ENCODE results near the gene PRR5. TPM values are rescaled to one million over a fixed set of nuclear protein-coding genes. Genes with fewer than 3 reads are reported as not detected.

The PRR5 gene
- total RNA-seq, 1 experiment from 2014 or later: 11.8 TPM

GRCh38 chr22:44702479-44703198, 635 bp downstream of the PRR5 start:
- H4K20me1 ChIP-seq (ENCODE audit: control insufficient read depth, insufficient read depth, insufficient read length): no peaks in the 10 kb centered on the region
- no peak overlapping the region for H4K8ac ChIP-seq (replicated peaks; ENCODE audit: insufficient read length, low read depth, low read length)
- H2BK15ac ChIP-seq (ENCODE audit: low read depth, low read length): no peak overlapping the region
- no peak overlapping the region for H3K9ac ChIP-seq (ENCODE audit: extremely low read depth, insufficient read length, low read length)
- Mint-ChIP-seq H3K4me1 (peaks cover 22 to 44% of the 10 kb centered on the region in 2 experiments), H3K9me3 (no peaks in the 10 kb centered on the region), H3K27ac (no peak overlapping the region), H3K27me3 (ENCODE audit: low read depth) (peaks cover 64% of the 10 kb centered on the region), H3K36me3 (ENCODE audit: insufficient read depth in 1 of 3, low read depth in 3 of 3) (peaks cover 0 to 4% (median 3%) of the 10 kb centered on the region in 3 experiments; a peak in 2 of 7 replicates), H3K4me3 (peak overlapping the region; percentile 66 to 81)
- no CpG with 5 or more reads among the region's 60 CpGs for WGBS (ENCODE audit: extremely low coverage, insufficient read length, low lambda C conversion rate)
- no peak for TF ChIP-seq CTCF (conservative IDR thresholded peaks at IDR 0.05)
- H3T11ph ChIP-seq (ENCODE audit: low read length): no peak overlapping the region
- H4K91ac ChIP-seq (ENCODE audit: insufficient read length, low read depth, low read length): no peak overlapping the region
- no peak overlapping the region for H3K18ac ChIP-seq (ENCODE audit: insufficient read length, low read depth, low read length)
- no peak overlapping the region for H3K56ac ChIP-seq (ENCODE audit: insufficient read length, low read depth, low read length)
- H3K4ac ChIP-seq (ENCODE audit: low read depth, low read length): no peak overlapping the region
- H3K23ac ChIP-seq (ENCODE audit: insufficient read length, low read depth, low read length): no peak overlapping the region
- H2BK120ac ChIP-seq (ENCODE audit: low read depth, low read length, poor library complexity, severe bottlenecking): no peak overlapping the region
- DNase-seq: peak; percentile 64
- H2BK5ac ChIP-seq (ENCODE audit: insufficient read length, low read length): no peak overlapping the region
- H3K9me3 ChIP-seq (ENCODE audit: control insufficient read depth, low read depth, low read length): no peaks in the 10 kb centered on the region
- no peak overlapping the region for H4K5ac ChIP-seq (ENCODE audit: insufficient read length, low read depth, low read length)
- H2AK5ac ChIP-seq (ENCODE audit: insufficient read length, low read length): no peak overlapping the region
- H3K27ac ChIP-seq (ENCODE audit: insufficient read length, low read depth, low read length): no peak overlapping the region
- peak overlapping the region; percentile 55 for H3K4me2 ChIP-seq (ENCODE audit: insufficient read depth, insufficient read length, low read length)
- peaks cover 3% of the 10 kb centered on the region for H3K23me2 ChIP-seq (ENCODE audit: insufficient read length, low read depth, low read length, poor library complexity, severe bottlenecking)
- no peak overlapping the region for H2BK20ac ChIP-seq (ENCODE audit: low read depth, low read length, poor library complexity, severe bottlenecking)
- peaks cover 8% of the 10 kb centered on the region; the same call in 1 of the 2 replicates for H3K27me3 ChIP-seq (ENCODE audit: insufficient read depth, low read length)
- H3K79me1 ChIP-seq (ENCODE audit: insufficient read depth, low read depth, low read length, poor library complexity, severe bottlenecking): no peaks in the 10 kb centered on the region
- no peak overlapping the region for H3K14ac ChIP-seq (ENCODE audit: insufficient read depth, low read length)
- H3K4me1 ChIP-seq (ENCODE audit: insufficient read depth, low read length): no peaks in the 10 kb centered on the region
- no peaks in the 10 kb centered on the region for H3K79me2 ChIP-seq (ENCODE audit: insufficient read depth, low read length)
- H2BK12ac ChIP-seq (ENCODE audit: insufficient read length, low read depth, low read length): no peak overlapping the region
- no peak overlapping the region for H2AFZ ChIP-seq (ENCODE audit: low read length)
